Measurements from ENCODE around the gene CACHD1. TPM values are rescaled to one million over a fixed set of nuclear protein-coding genes. Genes with fewer than 3 reads are reported as not detected.

Gene CACHD1
- total RNA-seq, 4 donors from 2014 or later: 6.9 to 14.7 (median 11.6) TPM

- H3K27ac ChIP-seq: no peak overlapping the region
- peaks cover 28% of the 10 kb centered on the region for H3K4me1 ChIP-seq
- H3K27me3 ChIP-seq: no peaks in the 10 kb centered on the region
- no peak for DNase-seq (ENCODE audit: low spot score in 2 of 2)
- no peaks in the 10 kb centered on the region for H3K9me3 ChIP-seq
- 38% methylated on average over 1 of the region's 1 CpG for WGBS
- H3K4me3 ChIP-seq: no peak overlapping the region
- TF ChIP-seq POLR2A (IDR thresholded peaks at IDR 0.05) (no peak), EP300 (IDR thresholded peaks at IDR 0.05) (no peak), CTCF (IDR thresholded peaks at IDR 0.05) (no peak), POLR2AphosphoS5 (IDR thresholded peaks at IDR 0.05) (no peak)
- H3K36me3 ChIP-seq: no peaks in the 10 kb centered on the region
Observed at GRCh38 chr1:64495878-64496277, 25.9 kb downstream of the CACHD1 start.

- WGBS: 78% methylated on average over 4 of the region's 4 CpGs
- Histone ChIP-seq H3K27me3 (no peaks in the 10 kb centered on the region), H3K4me1 (peaks cover 28% of the 10 kb centered on the region), H3K9me3 (no peaks in the 10 kb centered on the region), H3K36me3 (no peaks in the 10 kb centered on the region), H3K4me3 (no peak overlapping the region), H3K27ac (no peak overlapping the region)
- DNase-seq (ENCODE audit: low spot score in 2 of 2): no peak
- TF ChIP-seq EP300 (IDR thresholded peaks at IDR 0.05) (no peak), POLR2A (IDR thresholded peaks at IDR 0.05) (no peak), CTCF (IDR thresholded peaks at IDR 0.05) (no peak), POLR2AphosphoS5 (IDR thresholded peaks at IDR 0.05) (no peak)
Observed at GRCh38 chr1:64496606-64497005, 26.7 kb downstream of the CACHD1 start.

GRCh38 chr1:64497088-64497883 lies 27.4 kb downstream of the CACHD1 start:
- peak overlapping the region; percentile 39 for H3K27ac ChIP-seq
- no peak for DNase-seq (ENCODE audit: low spot score in 2 of 2)
- no peaks in the 10 kb centered on the region for H3K27me3 ChIP-seq
- peaks cover 28% of the 10 kb centered on the region for H3K4me1 ChIP-seq
- WGBS: 54% methylated on average over 4 of the region's 4 CpGs
- H3K9me3 ChIP-seq: no peaks in the 10 kb centered on the region
- no peaks in the 10 kb centered on the region for H3K36me3 ChIP-seq
- no peak overlapping the region for H3K4me3 ChIP-seq
- no peak for TF ChIP-seq CTCF (IDR thresholded peaks at IDR 0.05)
- TF ChIP-seq POLR2AphosphoS5 (IDR thresholded peaks at IDR 0.05): no peak
- TF ChIP-seq EP300 (IDR thresholded peaks at IDR 0.05): no peak
- TF ChIP-seq POLR2A (IDR thresholded peaks at IDR 0.05): no peak

GRCh38 chr1:64498325-64498724 lies 28.4 kb downstream of the CACHD1 start:
- Histone ChIP-seq H3K9me3 (no peaks in the 10 kb centered on the region), H3K36me3 (no peaks in the 10 kb centered on the region), H3K27ac (no peak overlapping the region), H3K4me3 (no peak overlapping the region), H3K27me3 (no peaks in the 10 kb centered on the region), H3K4me1 (peaks cover 28% of the 10 kb centered on the region)
- WGBS: 90% methylated on average over 4 of the region's 4 CpGs
- no peak for TF ChIP-seq EP300 (IDR thresholded peaks at IDR 0.05)
- no peak for TF ChIP-seq POLR2AphosphoS5 (IDR thresholded peaks at IDR 0.05)
- no peak for TF ChIP-seq POLR2A (IDR thresholded peaks at IDR 0.05)
- TF ChIP-seq CTCF (IDR thresholded peaks at IDR 0.05): no peak
- no peak for DNase-seq (ENCODE audit: low spot score in 2 of 2)

- peaks cover 33% of the 10 kb centered on the region for H3K4me1 ChIP-seq
- no peak overlapping the region for H3K27ac ChIP-seq
- H3K4me3 ChIP-seq: no peak overlapping the region
- TF ChIP-seq POLR2AphosphoS5 (IDR thresholded peaks at IDR 0.05): no peak
- WGBS: 97% methylated on average over 6 of the region's 6 CpGs
- H3K9me3 ChIP-seq: no peaks in the 10 kb centered on the region
- H3K36me3 ChIP-seq: no peaks in the 10 kb centered on the region
- no peaks in the 10 kb centered on the region for H3K27me3 ChIP-seq
- no peak for DNase-seq (ENCODE audit: low spot score in 2 of 2)
Observed at GRCh38 chr1:64499011-64499410, 29.1 kb downstream of the CACHD1 start.
